A375 (cell line): Measurements from ENCODE around the gene SUMF2. TPM values are rescaled to one million over a fixed set of nuclear protein-coding genes. Genes with fewer than 3 reads are reported as not detected.

ENCODE experiments used
- small RNA-seq: library from RNA; depleted of rRNA; stranded (forward); fragments of <200 nt; gene quantifications from one replicate; pipeline ENCODE3, GENCODE V24; 2014
- total RNA-seq: library from RNA; depleted of rRNA; stranded (reverse); fragments of >200 nt; shearing (Covaris generic); gene quantifications from 2 replicates; pipeline ENCODE4 v1.2.3, GENCODE V29; 2014; rRNA removed

SUMF2 gene
- total RNA-seq = 181 and 183 TPM in 2 replicates

DNA sequence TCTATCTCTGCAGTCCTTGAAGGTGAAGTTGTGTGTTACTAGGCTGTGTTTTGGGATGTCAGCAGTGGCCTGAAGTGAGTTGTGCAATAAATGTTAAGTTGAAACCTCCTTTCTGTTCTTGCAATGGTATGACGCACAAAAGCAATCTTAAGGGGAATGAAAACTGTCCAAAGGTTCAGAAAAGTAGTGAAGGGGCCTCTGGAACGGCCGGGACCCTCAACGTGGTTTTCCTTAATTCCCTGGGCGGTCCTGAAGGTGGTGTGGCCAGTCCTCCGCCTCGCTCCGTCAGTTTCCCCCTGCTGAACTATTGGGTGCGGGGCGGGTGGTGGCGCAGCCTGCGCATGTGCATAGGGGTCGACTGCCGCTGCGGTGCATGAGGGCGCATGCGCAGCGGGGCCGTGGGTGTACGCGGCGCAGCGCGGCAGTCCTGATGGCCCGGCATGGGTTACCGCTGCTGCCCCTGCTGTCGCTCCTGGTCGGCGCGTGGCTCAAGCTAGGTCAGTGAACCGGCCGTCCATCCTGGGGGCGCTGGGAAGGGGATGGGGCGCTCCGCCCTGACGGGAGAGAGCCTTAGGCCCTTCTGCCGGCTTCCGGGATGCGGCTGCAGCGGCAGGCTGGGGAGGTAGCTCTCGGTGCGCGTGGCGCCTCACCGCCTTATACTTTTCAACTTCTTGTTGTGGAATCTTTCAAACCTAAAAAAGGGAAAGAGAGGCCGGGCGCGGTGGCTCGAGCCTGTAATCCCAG, at the start of gene SUMF2:
Gene SUMF2, plus strand, starts transcription at position 405 of the 744 bp plus-strand sequence. Its CDS starts 26 bp downstream, at position 431.

DNA sequence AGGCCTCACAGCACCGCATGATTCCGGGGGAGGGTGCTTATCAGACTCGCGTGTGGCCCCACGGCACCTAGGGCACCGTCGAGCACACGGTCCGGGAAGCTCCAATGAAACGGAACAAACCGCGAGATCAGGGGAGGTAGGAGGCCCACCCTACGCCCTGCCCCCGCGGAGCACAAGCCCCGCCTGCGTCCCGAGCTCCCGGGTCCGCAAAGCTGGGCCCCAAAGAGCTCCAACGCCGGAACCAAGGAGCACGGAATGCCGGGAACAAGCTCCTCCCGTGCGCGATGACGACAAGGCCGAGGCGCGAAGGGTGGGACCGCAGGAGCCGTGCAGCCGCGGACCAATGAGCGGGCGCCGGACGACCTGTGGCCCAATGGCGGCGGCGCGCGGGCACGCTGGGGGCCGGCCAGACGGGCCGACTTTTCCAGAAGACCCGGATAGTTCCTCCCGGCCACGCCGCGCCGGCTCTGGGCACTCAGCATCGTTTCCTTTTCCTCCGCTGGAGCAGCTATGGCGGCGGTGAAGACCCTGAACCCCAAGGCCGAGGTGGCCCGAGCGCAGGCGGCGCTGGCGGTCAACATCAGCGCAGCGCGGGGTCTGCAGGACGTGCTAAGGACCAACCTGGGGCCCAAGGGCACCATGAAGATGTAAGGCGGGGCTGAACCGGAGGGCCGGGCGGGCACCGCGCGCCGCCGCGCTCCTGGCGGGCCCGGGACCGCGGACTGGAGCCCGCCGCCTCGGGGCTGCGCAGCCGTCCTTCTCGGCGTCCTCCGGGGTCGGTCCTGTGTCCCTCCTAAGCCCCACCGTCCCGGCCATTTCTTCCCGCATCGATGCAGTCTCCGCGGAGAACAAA, 12.5 kb upstream of the SUMF2 start, which contains the start of the genes CCT6A and PSPH:
Gene CCT6A, plus strand, starts transcription at position 427 of the 853 bp plus-strand sequence. Its CDS starts 84 bp downstream, at position 511.
Gene PSPH, minus strand, starts transcription at position 106 of the 853 bp plus-strand sequence. CDS start 30,232 bp downstream, outside the sequence.

GRCh38 chr7:56092789-56093531, 28.9 kb downstream of the SUMF2 start, which contains the start of gene PHKG1:
Gene PHKG1, minus strand, starts transcription at chr7:56092952. Its CDS starts 4,011 bp downstream, at chr7:56088941.

DNA sequence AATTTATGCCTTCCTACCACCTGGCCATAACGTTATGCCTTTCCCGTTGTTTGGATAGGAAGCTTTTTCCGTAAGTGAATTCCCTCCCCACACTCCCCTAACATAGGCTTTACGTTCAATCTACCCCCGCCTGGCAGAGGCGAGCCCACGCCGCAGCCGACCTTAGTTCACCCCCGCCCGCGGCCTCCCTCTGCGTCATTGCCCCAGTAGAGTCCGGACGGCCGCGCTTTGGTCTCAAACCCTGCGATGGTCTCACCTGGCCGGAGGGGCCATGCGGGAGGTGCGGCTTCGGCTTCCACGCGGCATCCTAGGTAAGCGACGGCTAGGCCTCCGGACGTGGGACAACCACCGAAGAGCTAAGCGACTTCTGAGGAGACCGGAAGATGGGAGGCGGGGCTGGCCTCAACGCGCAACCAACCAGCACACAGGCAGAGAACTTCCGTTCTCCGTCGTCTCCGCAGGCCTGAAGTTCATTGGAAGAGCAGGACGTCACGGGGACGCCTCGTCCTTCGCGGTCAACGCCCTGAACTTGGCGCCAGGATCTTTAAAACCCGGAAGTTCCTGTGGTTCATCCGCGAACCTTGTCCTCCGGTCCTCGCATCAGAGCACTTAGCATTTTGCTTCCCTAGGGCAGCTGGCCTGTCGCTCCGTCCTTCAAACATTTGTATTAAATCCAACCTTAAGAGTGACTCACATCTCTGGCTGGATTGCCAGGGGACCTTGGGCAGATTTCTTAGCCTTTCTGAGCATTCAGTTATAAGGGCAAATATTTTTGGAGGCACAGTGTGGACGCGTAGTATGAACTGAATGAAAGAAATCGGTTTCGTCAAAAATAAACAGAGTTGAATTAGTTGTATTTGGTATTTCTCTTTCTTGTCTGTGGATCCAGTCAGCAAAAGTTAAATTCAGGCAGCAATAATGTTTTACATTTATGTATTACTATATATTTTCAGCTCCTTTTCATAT, 42.3 kb downstream of the SUMF2 start, which contains the start of gene CHCHD2:
Gene CHCHD2, minus strand, starts transcription at position 369 of the 966 bp plus-strand sequence. Its CDS starts 63 bp downstream, at position 306.

GRCh38 chr7:56115852-56116538, 51.9 kb downstream of the SUMF2 start, which contains the start of gene NUPR2:
Gene NUPR2, minus strand, starts transcription at chr7:56116417. Its CDS starts 103 bp downstream, at chr7:56116314.

Small RNAs within 50 kb of the gene (small RNA-seq; reads per million reads assigned to genes)
- not detected for gene SNORA15
- gene SNORA22B = 0.80 reads per million, percentile 47 among the genes with 10 or more reads in this experiment

Other genes starting within 250 kb of the SUMF2 start
- gene SEPTIN14, start 201.5 kb upstream of the SUMF2 start, total RNA-seq = 0.08 TPM in 1 of 2 replicates, not detected in the other
- gene ZNF713, start 176.8 kb upstream of the SUMF2 start, total RNA-seq = 2.0 and 4.1 TPM in 2 replicates
- gene MRPS17, start 112.4 kb upstream of the SUMF2 start, total RNA-seq = 18.1 and 20.4 TPM in 2 replicates
- 30.0 and 40.0 TPM in 2 replicates for gene NIPSNAP2, start 99.7 kb upstream of the SUMF2 start, total RNA-seq
- gene PSPH, start 12.8 kb upstream of the SUMF2 start, total RNA-seq = 218 and 255 TPM in 2 replicates
- 295 and 299 TPM in 2 replicates for gene CCT6A, start 12.5 kb upstream of the SUMF2 start, total RNA-seq
- 0.50 TPM in 1 of 2 replicates, not detected in the other for gene PHKG1, start 28.7 kb downstream of the SUMF2 start, total RNA-seq
- gene CHCHD2, start 42.2 kb downstream of the SUMF2 start, total RNA-seq = 554 and 573 TPM in 2 replicates
- not detected in 2 replicates for gene NUPR2, start 52.1 kb downstream of the SUMF2 start, total RNA-seq